ENCODE results near the gene NOL4L.

The NOL4L gene

DNA sequence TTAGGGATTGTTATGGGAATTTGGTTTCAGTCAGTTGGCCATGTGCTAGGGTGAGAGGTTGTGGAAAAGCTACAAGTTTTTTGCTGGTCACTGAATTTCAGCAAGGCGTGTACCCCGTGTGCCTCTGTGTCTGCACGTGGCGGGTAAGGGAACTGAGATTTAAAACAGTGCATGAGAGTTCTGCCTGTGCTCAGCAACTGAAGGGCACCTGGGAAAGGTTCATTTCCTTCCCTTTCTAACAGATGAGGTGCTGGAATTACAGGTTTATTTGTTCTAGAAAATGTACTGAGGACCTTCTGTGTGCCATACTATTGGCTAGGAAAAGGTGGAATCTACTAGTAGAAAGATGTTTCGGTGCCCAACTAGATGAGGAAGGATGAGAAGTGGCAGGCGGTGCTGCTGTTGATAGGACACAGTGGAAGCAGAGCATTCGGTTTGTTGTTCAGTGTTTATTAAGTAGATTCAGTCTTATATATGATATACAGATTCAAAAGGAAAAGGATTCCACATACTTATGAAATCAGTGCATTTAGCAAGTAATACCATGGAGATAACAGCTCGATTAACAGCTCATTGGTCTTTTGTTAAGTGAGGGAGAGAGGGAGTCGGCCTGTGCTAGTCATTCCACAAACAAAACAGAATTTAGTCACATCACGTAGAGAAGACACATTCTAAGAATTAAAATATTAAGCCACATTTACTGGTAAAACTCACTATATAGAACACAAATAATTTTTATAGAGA is 142.3 kb downstream of the NOL4L start:
- DNase-seq: no peak

DNA sequence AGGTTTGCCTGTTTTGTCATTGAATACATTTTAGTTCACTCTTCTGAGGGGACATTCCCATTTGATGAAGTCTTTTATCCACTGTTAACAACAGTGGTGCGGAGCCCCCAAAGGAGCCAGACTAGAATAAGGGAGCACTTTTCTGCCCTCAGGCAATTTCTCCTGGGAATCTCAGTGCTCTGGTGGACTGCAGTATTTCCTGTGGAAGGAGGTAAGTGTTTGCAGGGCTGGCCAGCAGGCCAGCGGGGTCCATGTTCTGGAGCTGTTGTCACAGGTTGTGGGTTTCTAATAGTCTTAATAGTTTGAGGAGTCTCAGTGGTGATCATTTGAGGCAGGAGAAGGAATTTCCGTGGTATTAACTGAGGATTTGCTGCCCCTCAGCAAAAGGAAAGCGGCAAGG is 143.5 kb downstream of the NOL4L start:
- no peak for DNase-seq

GRCh38 chr20:32440758-32441078 is 144.4 kb downstream of the NOL4L start:
- DNase-seq: no peak

GRCh38 chr20:32440069-32440757 is 144.9 kb downstream of the NOL4L start:
- no peak for DNase-seq

DNA sequence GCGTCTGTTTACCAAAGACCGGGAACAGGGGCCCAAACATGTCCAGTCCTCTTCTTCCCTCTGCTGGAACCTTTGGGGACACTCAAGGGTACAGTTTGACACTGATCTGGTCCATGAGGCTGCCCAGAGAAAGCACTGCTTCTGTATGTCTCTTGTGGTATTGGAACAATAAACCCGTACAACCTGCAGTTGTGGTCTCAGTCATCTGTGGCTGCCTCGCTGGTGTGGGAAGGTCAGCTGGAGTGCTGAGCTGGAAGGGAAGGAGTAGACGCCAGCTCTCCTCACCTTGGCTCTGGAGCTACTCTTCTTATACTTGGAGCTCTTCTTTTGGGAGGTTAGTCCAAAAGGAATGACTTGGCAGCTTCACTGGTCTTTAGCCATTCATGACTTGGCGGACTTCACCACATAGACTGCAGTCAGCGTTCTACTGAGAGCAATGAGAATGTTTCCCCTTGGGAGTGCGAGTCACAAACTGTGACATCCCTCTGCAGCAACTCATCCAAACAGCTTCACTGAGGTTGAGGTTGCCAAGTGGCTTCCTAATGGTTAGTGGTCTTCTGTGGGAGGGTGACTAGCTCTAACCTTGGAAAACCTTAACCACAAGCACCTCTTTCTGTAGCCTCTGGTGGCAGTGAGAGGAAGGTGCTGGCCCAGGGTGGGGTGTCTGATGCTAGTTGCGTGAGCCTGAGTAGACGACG is 145.9 kb downstream of the NOL4L start:
- no peak for DNase-seq

DNA sequence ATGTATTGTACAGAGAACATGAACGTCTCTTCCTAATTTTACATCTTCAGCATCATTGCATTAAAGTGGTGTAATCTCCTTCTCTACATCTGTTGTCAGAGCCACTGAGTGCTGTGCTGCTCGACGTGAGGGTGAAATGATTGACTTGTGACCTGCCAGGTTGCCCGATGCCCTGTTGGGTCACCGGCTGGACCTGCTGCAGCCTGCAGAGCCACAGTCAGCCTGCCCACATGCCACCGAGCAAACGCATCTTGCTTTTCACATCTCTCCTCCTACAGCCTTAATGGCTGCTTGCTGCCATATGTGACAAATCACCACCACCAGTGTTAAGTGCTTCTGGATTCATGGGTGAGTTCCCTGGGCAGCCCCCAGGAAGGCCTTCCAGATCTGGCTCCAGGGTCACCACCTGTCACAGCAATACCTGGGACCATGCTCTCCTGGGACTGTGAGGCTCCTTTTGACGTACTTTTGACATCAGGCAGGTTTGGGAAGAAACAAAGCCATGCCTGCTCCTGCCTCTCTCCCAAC is 146.7 kb downstream of the NOL4L start:
- no peak for DNase-seq

DNA sequence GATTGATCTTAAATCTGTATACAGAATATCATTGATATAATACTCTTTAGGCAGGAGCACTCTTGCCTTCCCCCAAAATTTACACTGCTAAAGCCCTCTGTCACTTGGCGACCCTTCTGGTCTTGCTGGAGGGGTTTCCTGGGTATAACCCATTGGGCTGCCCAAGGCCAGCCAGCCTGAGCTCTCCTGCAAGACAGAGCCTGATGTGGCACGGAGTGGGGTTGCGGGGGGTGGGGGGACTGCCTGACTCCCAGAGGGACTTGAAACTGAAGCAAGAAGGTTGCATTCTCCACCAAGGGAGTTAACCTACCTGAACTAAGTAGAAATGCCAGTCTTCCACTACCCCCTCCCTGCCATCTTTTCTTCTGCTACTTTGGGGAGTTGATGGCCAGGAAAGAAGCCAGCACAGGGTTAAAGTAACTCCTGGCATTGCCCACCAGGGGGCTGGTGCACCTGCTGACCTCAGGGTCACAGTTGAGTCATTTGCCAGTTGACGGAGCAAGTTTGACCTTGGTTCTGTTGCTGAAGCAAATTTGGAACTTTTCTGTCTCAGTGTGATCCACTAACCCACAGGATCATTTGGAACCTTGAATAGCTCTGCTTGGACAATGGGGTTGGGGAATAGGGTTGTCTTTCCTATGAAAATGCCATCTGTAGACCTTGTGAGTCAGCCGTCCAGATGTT is 147.6 kb downstream of the NOL4L start:
- DNase-seq: no peak

GRCh38 chr20:32436968-32437367 is 148.2 kb downstream of the NOL4L start:
- no peak for DNase-seq

- no peak for DNase-seq
These were observed 148.8 kb downstream of the NOL4L start for GRCh38 chr20:32436142-32436861.

- DNase-seq: no peak
These were observed 149.6 kb downstream of the NOL4L start for GRCh38 chr20:32435449-32436107.

- DNase-seq: no peak
These were observed 150.7 kb downstream of the NOL4L start for GRCh38 chr20:32434434-32434833.

DNA sequence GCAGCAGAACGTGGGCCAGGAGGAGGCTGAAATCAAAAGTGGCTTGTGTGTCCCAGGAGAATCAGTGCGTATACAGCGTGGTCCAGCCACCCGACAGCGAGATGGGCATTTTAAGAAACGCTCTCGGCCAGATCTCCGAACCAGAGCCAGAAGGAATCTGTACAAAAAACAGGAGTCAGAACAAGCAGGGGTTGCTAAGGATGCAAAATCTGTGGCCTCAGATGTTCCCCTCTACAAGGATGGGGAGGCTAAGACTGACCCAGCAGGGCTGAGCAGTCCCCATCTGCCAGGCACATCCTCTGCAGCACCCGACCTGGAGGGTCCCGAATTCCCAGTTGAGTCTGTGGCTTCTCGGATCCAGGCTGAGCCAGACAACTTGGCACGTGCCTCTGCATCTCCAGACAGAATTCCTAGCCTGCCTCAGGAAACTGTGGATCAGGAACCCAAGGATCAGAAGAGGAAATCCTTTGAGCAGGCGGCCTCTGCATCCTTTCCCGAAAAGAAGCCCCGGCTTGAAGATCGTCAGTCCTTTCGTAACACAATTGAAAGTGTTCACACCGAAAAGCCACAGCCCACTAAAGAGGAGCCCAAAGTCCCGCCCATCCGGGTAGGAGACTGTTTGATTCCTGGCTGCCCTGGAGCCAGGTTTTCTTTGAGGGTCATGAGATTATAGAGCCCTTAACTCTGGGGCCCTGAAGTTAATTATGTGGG is 151.7 kb downstream of the NOL4L start:
- DNase-seq: no peak

GRCh38 chr20:32432277-32432676 is 152.9 kb downstream of the NOL4L start:
- no peak for DNase-seq

DNA sequence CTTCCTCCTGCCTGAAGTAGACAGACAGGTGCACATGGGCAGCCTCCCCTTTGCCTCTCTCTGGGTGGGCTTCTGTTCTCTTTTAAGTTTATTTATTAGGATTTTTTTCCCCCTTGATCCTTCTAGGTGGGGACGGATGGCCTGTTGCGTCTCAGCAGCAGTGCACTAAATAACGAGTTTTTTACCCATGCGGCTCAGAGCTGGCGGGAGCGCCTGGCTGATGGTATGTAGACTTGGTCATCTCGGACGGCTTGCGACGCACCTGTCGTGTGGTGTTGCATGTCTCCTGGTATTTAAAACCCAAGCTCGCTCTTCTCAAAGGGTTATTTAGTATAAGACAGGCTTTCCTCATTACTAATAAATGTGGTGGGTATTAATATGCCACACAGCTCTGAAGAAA is 153.7 kb downstream of the NOL4L start:
- no peak for DNase-seq

- no peak for DNase-seq
These were observed 155.3 kb downstream of the NOL4L start for GRCh38 chr20:32429745-32430360.

DNA sequence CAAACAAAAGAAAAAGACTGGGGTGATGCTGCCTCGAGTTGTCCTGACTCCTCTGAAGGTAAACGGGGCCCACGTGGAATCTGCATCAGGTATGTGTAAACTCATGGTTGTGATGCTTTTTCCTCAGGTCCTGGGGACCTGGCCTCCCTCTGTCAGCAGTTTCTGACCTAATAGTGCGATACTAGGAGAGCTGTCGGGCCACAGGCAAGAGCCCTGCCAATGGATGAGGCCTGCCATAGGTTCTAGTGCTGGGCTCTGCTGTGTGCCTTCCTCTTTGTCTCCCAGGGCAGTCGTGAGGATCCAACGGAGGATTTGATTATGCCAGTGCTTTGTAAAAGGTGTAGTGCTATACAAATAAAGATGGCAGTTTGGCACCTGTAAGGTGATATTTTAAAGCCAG is 155.8 kb downstream of the NOL4L start:
- DNase-seq: no peak

- DNase-seq: no peak
These were observed 157.1 kb downstream of the NOL4L start for GRCh38 chr20:32427996-32428395.

DNA sequence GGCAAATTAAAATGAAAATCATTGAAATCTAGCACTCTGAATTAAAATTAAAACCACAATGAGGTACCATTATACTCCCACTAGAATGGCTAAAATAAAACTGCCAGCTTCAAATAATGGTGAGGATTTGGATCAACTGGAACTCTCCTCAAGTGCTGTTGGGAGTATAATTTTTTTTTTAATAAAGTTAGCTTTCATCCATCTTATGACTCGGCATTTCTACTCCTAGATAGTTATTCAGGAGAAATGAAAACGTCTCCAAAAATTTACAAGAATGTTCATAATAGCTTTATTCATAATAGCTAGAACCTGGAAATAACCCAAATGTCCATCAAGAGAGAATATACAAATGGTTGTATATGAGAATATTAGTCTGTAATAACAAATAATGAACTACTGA is 163.8 kb downstream of the NOL4L start:
- DNase-seq: no peak

DNA sequence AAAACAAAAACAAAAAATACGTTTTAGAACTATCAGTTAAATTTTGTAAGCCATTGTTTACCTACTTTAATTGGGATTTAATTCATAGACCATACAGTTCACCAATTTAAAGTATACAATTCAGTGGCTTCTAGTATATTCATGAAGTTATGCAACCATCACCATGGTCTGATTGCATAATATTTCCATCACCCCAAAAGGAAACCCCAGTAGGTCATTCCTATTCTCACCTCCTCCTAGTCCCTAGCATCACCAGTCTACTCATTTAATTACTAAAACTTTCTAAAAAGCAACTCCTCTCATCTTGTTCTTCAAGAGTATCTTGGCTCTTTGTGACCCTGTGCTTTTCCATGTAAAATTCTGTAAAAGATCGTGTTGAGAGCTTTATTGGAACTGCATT is 166.8 kb downstream of the NOL4L start:
- DNase-seq: peak in 1 of 5 experiments; percentile 31

GRCh38 chr20:32416206-32416605 is 168.9 kb downstream of the NOL4L start:
- no peak for DNase-seq

- no peak for DNase-seq
These were observed 169.6 kb downstream of the NOL4L start for GRCh38 chr20:32415494-32415893.
